Breast epithelium (tissue), 4 donors: ENCODE data around the gene ATP9B. TPM values are rescaled to one million over a fixed set of nuclear protein-coding genes. Genes with fewer than 3 reads are reported as not detected.
"Not testable (repeated sequence)": the region's sequence is repeated elsewhere in the genome, so short reads cannot be mapped to it uniquely, and the experiment has no call there.

Source experiments
- DNase-seq, 2 donors: peaks; one replicate each; pipeline ENCODE4 v3.0.0-alpha.2; 2019; ENCODE audit warnings: low spot score in 2 of 2
- H3K27ac ChIP-seq, 2 donors: fragments of 200-600 bp; sonication (generic) in 1 of 2; one replicate each; pipeline ENCODE4 v1.5.1; 2016 to 2019; ENCODE audit warnings: mild to moderate bottlenecking in 1 of 2
- H3K27me3 ChIP-seq, 2 donors: fragments of 200-600 bp; sonication (generic) in 1 of 2; one replicate each; pipeline versions ENCODE4 v1.5.1 to v1.6.0; 2017 to 2019; ENCODE audit warnings: control low read depth in 1 of 2, mild to moderate bottlenecking in 1 of 2
- H3K36me3 ChIP-seq: fragments of 200-600 bp; one replicate; pipeline ENCODE4 v1.5.1; 2019
- H3K4me1 ChIP-seq, 2 donors: fragments of 200-600 bp; sonication (generic); one replicate each; pipeline ENCODE4 v1.5.1; 2016 to 2019; ENCODE audit warnings: control low read depth in 1 of 2
- H3K4me3 ChIP-seq, 3 donors: fragments of 200-600 bp; sonication (generic); 1 replicate in 2 of 3; 2 replicates in 1 of 3; pipeline ENCODE4 v1.5.1; 2016 to 2019; ENCODE audit warnings: mild to moderate bottlenecking in 3 of 3, moderate library complexity in 2 of 3
- H3K9me3 ChIP-seq, 2 donors: fragments of 200-600 bp; sonication (generic) in 1 of 2; one replicate each; pipeline ENCODE4 v1.5.1; 2016 to 2019; ENCODE audit warnings: control low read depth in 1 of 2
- CTCF ChIP-seq, 3 donors: fragments of 450-650 bp; IDR thresholded peaks; one replicate each; pipeline ENCODE4 v1.5.1; 2016 to 2017; ENCODE audit warnings: antibody characterized with exemption in 3 of 3, mild to moderate bottlenecking in 3 of 3, moderate library complexity in 3 of 3
- POLR2A ChIP-seq: fragments of 450-650 bp; IDR thresholded peaks from one replicate; pipeline ENCODE4 v1.6.1; 2016; ENCODE audit warnings: antibody characterized with exemption, mild to moderate bottlenecking, moderate library complexity
- POLR2AphosphoS5 ChIP-seq, 3 donors: sonication (generic); formaldehyde crosslinking; IDR thresholded peaks; one replicate each; pipeline ENCODE4 v1.6.1; 2017; ENCODE audit warnings: antibody characterized with exemption in 3 of 3
- intact Hi-C: fragments of 100-400 bp; cut with DNase I; formaldehyde crosslinking; loops from one replicate; pipeline ENCODE4 v1.15.1; 2023; ENCODE audit warnings: low total_unique reads
- total RNA-seq, 3 donors: library from RNA; depleted of rRNA; stranded (reverse); fragments of >200 nt; gene quantifications; one replicate each; pipeline ENCODE4 v1.1.0, GENCODE V29; 2016

ATP9B gene
- total RNA-seq, 3 donors from 2014 or later, result 42.1 to 55.9 (median 54.4) TPM

GRCh38 chr18:79077181-79077580 lies 8.0 kb downstream of the ATP9B start:
- H3K36me3 ChIP-seq, result no peaks in the 10 kb centered on the region
- DNase-seq, result no peak
- no peak overlapping the region for H3K4me3 ChIP-seq
- no peaks in the 10 kb centered on the region for H3K4me1 ChIP-seq
- no peaks in the 10 kb centered on the region for H3K9me3 ChIP-seq
- no peaks in the 10 kb centered on the region for H3K27me3 ChIP-seq
- intact Hi-C loops, result no loop called here
- H3K27ac ChIP-seq, result no peak overlapping the region
- TF ChIP-seq POLR2AphosphoS5 (IDR thresholded peaks at IDR 0.05) (no peak), POLR2A (no peak), CTCF (IDR thresholded peaks at IDR 0.05) (no peak)

- H3K36me3 ChIP-seq, DNase-seq, H3K27ac ChIP-seq, intact Hi-C loops, H3K27me3 ChIP-seq, H3K4me1 ChIP-seq, H3K9me3 ChIP-seq, H3K4me3 ChIP-seq: not testable (repeated sequence)
Observed at GRCh38 chr18:79078791-79079190, 9.6 kb downstream of the ATP9B start.

GRCh38 chr18:79092874-79093273 lies 23.7 kb downstream of the ATP9B start:
- intact Hi-C loops, result no loop called here
- H3K9me3 ChIP-seq, result peaks cover 0 to 4% of the 10 kb centered on the region in 2 donors
- no peak overlapping the region for H3K4me3 ChIP-seq
- H3K36me3 ChIP-seq, result no peaks in the 10 kb centered on the region
- H3K27ac ChIP-seq, result no peak overlapping the region
- H3K4me1 ChIP-seq, result no peaks in the 10 kb centered on the region
- no peak for DNase-seq
- TF ChIP-seq POLR2AphosphoS5 (IDR thresholded peaks at IDR 0.05), result no peak
- TF ChIP-seq POLR2A, result no peak
- TF ChIP-seq CTCF (IDR thresholded peaks at IDR 0.05), result no peak
- no peaks in the 10 kb centered on the region for H3K27me3 ChIP-seq

GRCh38 chr18:79093986-79094385 lies 24.8 kb downstream of the ATP9B start:
- Histone ChIP-seq H3K27ac (no peak overlapping the region), H3K27me3 (no peaks in the 10 kb centered on the region), H3K4me3 (no peak overlapping the region), H3K36me3 (no peaks in the 10 kb centered on the region), H3K9me3 (peaks cover 0 to 4% of the 10 kb centered on the region in 2 donors), H3K4me1 (no peaks in the 10 kb centered on the region)
- no peak for TF ChIP-seq CTCF (IDR thresholded peaks at IDR 0.05)
- no peak for TF ChIP-seq POLR2AphosphoS5 (IDR thresholded peaks at IDR 0.05)
- no peak for TF ChIP-seq POLR2A
- intact Hi-C loops, result no loop called here
- DNase-seq, result no peak

GRCh38 chr18:79095216-79095615 lies 26.0 kb downstream of the ATP9B start:
- Histone ChIP-seq H3K27me3 (no peaks in the 10 kb centered on the region), H3K36me3 (no peaks in the 10 kb centered on the region), H3K4me1 (no peaks in the 10 kb centered on the region), H3K27ac (no peak overlapping the region), H3K4me3 (no peak overlapping the region), H3K9me3 (peaks cover 0 to 4% of the 10 kb centered on the region in 2 donors)
- DNase-seq, result no peak
- intact Hi-C loops, result no loop called here
- TF ChIP-seq POLR2A (no peak), CTCF (IDR thresholded peaks at IDR 0.05) (no peak), POLR2AphosphoS5 (IDR thresholded peaks at IDR 0.05) (no peak)

GRCh38 chr18:79100944-79101343 lies 31.8 kb downstream of the ATP9B start:
- H3K27ac ChIP-seq, result no peak overlapping the region
- intact Hi-C loops, result no loop called here
- no peaks in the 10 kb centered on the region for H3K4me1 ChIP-seq
- no peak for TF ChIP-seq CTCF (IDR thresholded peaks at IDR 0.05)
- no peak for TF ChIP-seq POLR2A
- no peak for TF ChIP-seq POLR2AphosphoS5 (IDR thresholded peaks at IDR 0.05)
- no peaks in the 10 kb centered on the region for H3K36me3 ChIP-seq
- no peaks in the 10 kb centered on the region for H3K27me3 ChIP-seq
- no peak for DNase-seq
- H3K9me3 ChIP-seq, result no peaks in the 10 kb centered on the region
- H3K4me3 ChIP-seq, result no peak overlapping the region
